Activated naive CD4-positive, alpha-beta T cell treated with anti-CD3 and anti-CD28 coated beads, Interleukin-2, amount 10 ng/mL, durations not matched to agents 7 days and 5 days (primary cell): ENCODE measurements around the gene OXSR1.
A peak's percentile ranks its signal among the peaks of the same experiment; 100 is the strongest.
"Not testable (repeated sequence)": the region's sequence is repeated elsewhere in the genome, so short reads cannot be mapped to it uniquely, and the experiment has no call there.

ENCODE experiments used
- CTCF ChIA-PET: fragments of 350-600 bp; sonication (Branson Sonifier 250); formaldehyde crosslinking; loops from one replicate; lab custom pipeline; 2021; ENCODE audit warnings: antibody characterized with exemption; lab: Charles Lee
- DNase-seq: peaks from one replicate; pipeline ENCODE4 v3.0.0-alpha.2; 2020
- H3K27ac Mint-ChIP-seq: one replicate; pipeline ENCODE4 v1.8.0; 2021; ENCODE audit warnings: mild to moderate bottlenecking, moderate library complexity, mixed read lengths
- H3K27me3 Mint-ChIP-seq: one replicate; pipeline ENCODE4 v1.8.0; 2021; ENCODE audit warnings: mild to moderate bottlenecking, mixed read lengths
- H3K36me3 Mint-ChIP-seq: one replicate; pipeline ENCODE4 v1.8.0; 2021; ENCODE audit warnings: mixed read lengths
- H3K4me1 Mint-ChIP-seq: one replicate; pipeline ENCODE4 v1.8.0; 2021; ENCODE audit warnings: mixed read lengths
- H3K4me3 Mint-ChIP-seq: one replicate; pipeline ENCODE4 v1.8.0; 2021; ENCODE audit warnings: mild to moderate bottlenecking, moderate library complexity, mixed read lengths
- H3K9me3 Mint-ChIP-seq: one replicate; pipeline ENCODE4 v1.8.0; 2021; ENCODE audit warnings: mixed read lengths

The OXSR1 gene

GRCh38 chr3:38170722-38171121 lies 5.4 kb downstream of the OXSR1 start:
- Mint-ChIP-seq H3K4me3 (no peak overlapping the region), H3K4me1 (peaks cover 84% of the 10 kb centered on the region), H3K9me3 (no peaks in the 10 kb centered on the region), H3K36me3 (peaks cover 38% of the 10 kb centered on the region), H3K27ac (no peak overlapping the region), H3K27me3 (no peaks in the 10 kb centered on the region)
- CTCF ChIA-PET: no interaction called here
- no peak for DNase-seq

- CTCF ChIA-PET: no interaction called here
- Mint-ChIP-seq H3K9me3 (no peaks in the 10 kb centered on the region), H3K4me1 (peaks cover 77% of the 10 kb centered on the region), H3K36me3 (peaks cover 33% of the 10 kb centered on the region), H3K27me3 (no peaks in the 10 kb centered on the region), H3K27ac (no peak overlapping the region), H3K4me3 (no peak overlapping the region)
- no peak for DNase-seq
These were observed 6.3 kb downstream of the OXSR1 start for GRCh38 chr3:38171622-38172021.

- Mint-ChIP-seq H3K27me3 (no peaks in the 10 kb centered on the region), H3K27ac (peak overlapping the region; percentile 0), H3K4me1 (peaks cover 59% of the 10 kb centered on the region), H3K36me3 (peaks cover 28% of the 10 kb centered on the region), H3K4me3 (no peak overlapping the region), H3K9me3 (no peaks in the 10 kb centered on the region)
- CTCF ChIA-PET: interaction anchor here (0.9 kb wide), 1 partner anchor 9 kb away, joined by 3 read pairs; no protein-coding TSS in a partner anchor
- no peak for DNase-seq
These were observed 8.6 kb downstream of the OXSR1 start for GRCh38 chr3:38173834-38174418.

- no peak for DNase-seq
- CTCF ChIA-PET: interaction anchor here (1.0 kb wide), 1 partner anchor 25 kb away, joined by 3 read pairs; no protein-coding TSS in a partner anchor
- Mint-ChIP-seq H3K27ac (peak overlapping the region; percentile 65), H3K4me3 (no peak overlapping the region), H3K36me3 (peaks cover 22% of the 10 kb centered on the region), H3K4me1 (peaks cover 34% of the 10 kb centered on the region), H3K27me3 (no peaks in the 10 kb centered on the region), H3K9me3 (no peaks in the 10 kb centered on the region)
These were observed 11.8 kb downstream of the OXSR1 start for GRCh38 chr3:38177181-38177580.

- H3K36me3 Mint-ChIP-seq: peaks cover 44% of the 10 kb centered on the region
- no peaks in the 10 kb centered on the region for H3K4me1 Mint-ChIP-seq
- H3K27ac Mint-ChIP-seq: no peak overlapping the region
- H3K9me3 Mint-ChIP-seq: peaks cover 5% of the 10 kb centered on the region
- CTCF ChIA-PET: interaction anchor here (1.1 to 1.5 kb wide), 2 partner anchors 54 to 183 kb away, joined by 3 read pairs; no protein-coding TSS in a partner anchor
- no peaks in the 10 kb centered on the region for H3K27me3 Mint-ChIP-seq
- DNase-seq: no peak
- no peak overlapping the region for H3K4me3 Mint-ChIP-seq
These were observed 21.4 kb downstream of the OXSR1 start for GRCh38 chr3:38186781-38187180.

- no peak for DNase-seq
- Mint-ChIP-seq H3K27me3 (no peaks in the 10 kb centered on the region), H3K27ac (no peak overlapping the region), H3K36me3 (peaks cover 45% of the 10 kb centered on the region), H3K9me3 (peaks cover 5% of the 10 kb centered on the region), H3K4me1 (no peaks in the 10 kb centered on the region), H3K4me3 (no peak overlapping the region)
- CTCF ChIA-PET: no interaction called here
These were observed 25.1 kb downstream of the OXSR1 start for GRCh38 chr3:38190481-38190881.

- H3K27ac Mint-ChIP-seq, H3K9me3 Mint-ChIP-seq, H3K27me3 Mint-ChIP-seq, DNase-seq, H3K4me3 Mint-ChIP-seq, CTCF ChIA-PET: not testable (repeated sequence)
- Mint-ChIP-seq H3K36me3 (peaks cover 57% of the 10 kb centered on the region), H3K4me1 (peaks cover 32% of the 10 kb centered on the region)
These were observed 37.6 kb downstream of the OXSR1 start for GRCh38 chr3:38202931-38203330.

- no peak for DNase-seq
- no peak overlapping the region for H3K27ac Mint-ChIP-seq
- H3K4me1 Mint-ChIP-seq: peaks cover 37% of the 10 kb centered on the region
- H3K4me3 Mint-ChIP-seq: no peak overlapping the region
- CTCF ChIA-PET: no interaction called here
- no peaks in the 10 kb centered on the region for H3K9me3 Mint-ChIP-seq
- no peaks in the 10 kb centered on the region for H3K27me3 Mint-ChIP-seq
- peaks cover 60% of the 10 kb centered on the region for H3K36me3 Mint-ChIP-seq
These were observed 38.4 kb downstream of the OXSR1 start for GRCh38 chr3:38203690-38204089.

- CTCF ChIA-PET: no interaction called here
- Mint-ChIP-seq H3K27ac (no peak overlapping the region), H3K27me3 (no peaks in the 10 kb centered on the region), H3K36me3 (peaks cover 54% of the 10 kb centered on the region), H3K4me3 (no peak overlapping the region), H3K9me3 (no peaks in the 10 kb centered on the region), H3K4me1 (peaks cover 37% of the 10 kb centered on the region)
- DNase-seq: no peak
These were observed 39.5 kb downstream of the OXSR1 start for GRCh38 chr3:38204599-38205471.

GRCh38 chr3:38205472-38205805 lies 40.1 kb downstream of the OXSR1 start:
- H3K4me1 Mint-ChIP-seq: peaks cover 43% of the 10 kb centered on the region
- H3K4me3 Mint-ChIP-seq: no peak overlapping the region
- H3K27me3 Mint-ChIP-seq: no peaks in the 10 kb centered on the region
- no peak overlapping the region for H3K27ac Mint-ChIP-seq
- H3K36me3 Mint-ChIP-seq: peaks cover 51% of the 10 kb centered on the region
- CTCF ChIA-PET: no interaction called here
- DNase-seq: no peak
- H3K9me3 Mint-ChIP-seq: no peaks in the 10 kb centered on the region

- Mint-ChIP-seq H3K27ac (peak overlapping the region; percentile 25), H3K4me1 (peaks cover 54% of the 10 kb centered on the region), H3K4me3 (no peak overlapping the region), H3K9me3 (no peaks in the 10 kb centered on the region), H3K36me3 (peaks cover 49% of the 10 kb centered on the region), H3K27me3 (no peaks in the 10 kb centered on the region)
- no peak for DNase-seq
- CTCF ChIA-PET: no interaction called here
These were observed 42.1 kb downstream of the OXSR1 start for GRCh38 chr3:38207254-38208003.

- H3K27ac Mint-ChIP-seq: no peak overlapping the region
- no peaks in the 10 kb centered on the region for H3K27me3 Mint-ChIP-seq
- DNase-seq: no peak
- no peak overlapping the region for H3K4me3 Mint-ChIP-seq
- peaks cover 48% of the 10 kb centered on the region for H3K4me1 Mint-ChIP-seq
- peaks cover 33% of the 10 kb centered on the region for H3K36me3 Mint-ChIP-seq
- no peaks in the 10 kb centered on the region for H3K9me3 Mint-ChIP-seq
- CTCF ChIA-PET: no interaction called here
These were observed 44.9 kb downstream of the OXSR1 start for GRCh38 chr3:38210141-38210757.

- Mint-ChIP-seq H3K27ac (no peak overlapping the region), H3K36me3 (peaks cover 31% of the 10 kb centered on the region)
These were observed 46.8 kb downstream of the OXSR1 start for GRCh38 chr3:38212141-38212540.

GRCh38 chr3:38214560-38214959 lies 49.2 kb downstream of the OXSR1 start:
- CTCF ChIA-PET: no interaction called here
- Mint-ChIP-seq H3K27ac (no peak overlapping the region), H3K9me3 (no peaks in the 10 kb centered on the region), H3K4me3 (no peak overlapping the region), H3K36me3 (peaks cover 32% of the 10 kb centered on the region), H3K27me3 (no peaks in the 10 kb centered on the region), H3K4me1 (peaks cover 25% of the 10 kb centered on the region)
- DNase-seq: no peak

More at GRCh38 chr3:38212141-38212540, 46.8 kb downstream of the OXSR1 start:
- CTCF ChIA-PET: interaction anchor here (0.9 to 1.0 kb wide), 2 partner anchors 11 to 27 kb away, joined by 3 to 4 read pairs; no protein-coding TSS in a partner anchor
- H3K4me1 Mint-ChIP-seq: peaks cover 37% of the 10 kb centered on the region
- no peak for DNase-seq
- no peaks in the 10 kb centered on the region for H3K27me3 Mint-ChIP-seq
- H3K4me3 Mint-ChIP-seq: no peak overlapping the region
- no peaks in the 10 kb centered on the region for H3K9me3 Mint-ChIP-seq
